Large intestine (tissue), 3 donors: ENCODE data around the gene SLC6A18. TPM values are rescaled to one million over a fixed set of nuclear protein-coding genes. Genes with fewer than 3 reads are reported as not detected.

Experiments used
- DNase-seq, 2 donors: peaks; one replicate each; pipeline versions ENCODE4 v3.0.0 to v3.0.0-alpha.2; 2013
- H3K27ac ChIP-seq: one replicate; pipeline ENCODE4 v1.5.1; 2013; ENCODE audit warnings: low read length
- H3K27me3 ChIP-seq: 2 replicates; pipeline ENCODE4 v1.6.1; 2013; ENCODE audit warnings: low read length; ENCODE audit not compliant: control insufficient read depth, insufficient read depth
- H3K36me3 ChIP-seq: 2 replicates; pipeline ENCODE4 v1.6.1; 2013; ENCODE audit warnings: low read length; ENCODE audit not compliant: control insufficient read depth, insufficient read depth
- H3K4me1 ChIP-seq: one replicate; pipeline ENCODE4 v1.6.1; 2013; ENCODE audit warnings: low read length; ENCODE audit not compliant: control insufficient read depth, insufficient read depth
- H3K4me3 ChIP-seq: one replicate; pipeline ENCODE4 v1.5.1; 2013; ENCODE audit warnings: low read length
- H3K9me3 ChIP-seq: one replicate; pipeline ENCODE4 v1.6.1; 2013; ENCODE audit warnings: mild to moderate bottlenecking, low read depth, low read length, moderate library complexity; ENCODE audit not compliant: control insufficient read depth
- WGBS: methylation state at CpG from one replicate; pipeline ENCODE4 v1.1.5; 2013; ENCODE audit warnings: low lambda C conversion rate; ENCODE audit not compliant: insufficient coverage; 5-methylcytosine and 5-hydroxymethylcytosine counted together
- polyA plus RNA-seq: library from polyadenylated mRNA; unstranded; fragments of 120-200 nt; gene quantifications from one replicate; pipeline ENCODE4 v1.2.1, GENCODE V29; 2013

The SLC6A18 gene
- polyA plus RNA-seq, 1 donor, result 0.03 TPM

DNA sequence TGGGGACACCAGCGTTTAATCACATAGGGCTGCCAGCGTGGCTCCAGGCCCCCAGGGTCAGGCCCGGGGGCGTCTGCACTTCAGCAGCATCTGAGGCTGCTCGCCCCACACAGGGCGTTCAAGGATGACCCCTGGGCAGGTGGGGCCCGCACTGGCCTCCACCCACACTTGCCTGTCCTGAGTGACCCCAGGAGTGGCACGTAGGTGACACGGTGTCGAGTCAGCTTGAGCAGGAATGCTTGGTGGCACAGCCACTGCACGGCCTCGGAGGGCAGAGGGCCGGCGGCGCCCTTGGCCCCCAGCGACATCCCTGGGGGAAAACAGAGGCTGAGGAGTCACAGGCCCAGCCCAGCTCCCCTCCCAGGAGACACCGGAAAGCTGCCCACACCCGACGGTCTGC lies 29.0 kb downstream of the SLC6A18 start:
- WGBS, result no CpG with 5 or more reads among the region's 19 CpGs
- Histone ChIP-seq H3K27me3 (no peaks in the 10 kb centered on the region), H3K9me3 (peaks cover 6% of the 10 kb centered on the region), H3K36me3 (no peaks in the 10 kb centered on the region), H3K27ac (no peak overlapping the region), H3K4me3 (no peak overlapping the region), H3K4me1 (peaks cover 25% of the 10 kb centered on the region)
- DNase-seq, result no peak

DNA sequence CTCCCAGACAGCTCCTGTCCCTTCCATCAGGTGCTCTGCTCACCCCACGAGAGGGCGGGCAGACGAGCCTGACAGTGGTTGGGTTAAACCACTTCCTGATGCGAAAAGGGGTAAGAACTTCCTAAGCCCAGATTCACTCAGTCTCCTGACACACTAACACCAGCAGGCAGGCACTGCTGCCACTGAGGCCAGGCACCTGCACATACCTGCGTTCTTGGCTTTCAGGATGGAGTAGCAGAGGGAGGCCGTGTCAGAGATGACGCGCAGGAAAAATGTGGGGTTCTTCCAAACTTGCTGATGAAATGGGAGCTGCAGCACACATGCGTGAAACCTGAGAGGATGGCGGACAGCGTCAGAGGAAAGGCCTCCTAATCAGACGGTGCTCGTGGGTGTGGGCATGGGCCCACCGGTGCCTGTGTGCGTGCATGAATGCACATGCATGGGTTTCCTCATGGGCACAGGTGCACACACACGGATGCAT lies 29.9 kb downstream of the SLC6A18 start:
- no peak for DNase-seq
- Histone ChIP-seq H3K27me3 (no peaks in the 10 kb centered on the region), H3K36me3 (no peaks in the 10 kb centered on the region), H3K27ac (no peak overlapping the region), H3K9me3 (peaks cover 6% of the 10 kb centered on the region), H3K4me3 (no peak overlapping the region), H3K4me1 (peaks cover 21% of the 10 kb centered on the region)
- WGBS, result no CpG with 5 or more reads among the region's 16 CpGs

DNA sequence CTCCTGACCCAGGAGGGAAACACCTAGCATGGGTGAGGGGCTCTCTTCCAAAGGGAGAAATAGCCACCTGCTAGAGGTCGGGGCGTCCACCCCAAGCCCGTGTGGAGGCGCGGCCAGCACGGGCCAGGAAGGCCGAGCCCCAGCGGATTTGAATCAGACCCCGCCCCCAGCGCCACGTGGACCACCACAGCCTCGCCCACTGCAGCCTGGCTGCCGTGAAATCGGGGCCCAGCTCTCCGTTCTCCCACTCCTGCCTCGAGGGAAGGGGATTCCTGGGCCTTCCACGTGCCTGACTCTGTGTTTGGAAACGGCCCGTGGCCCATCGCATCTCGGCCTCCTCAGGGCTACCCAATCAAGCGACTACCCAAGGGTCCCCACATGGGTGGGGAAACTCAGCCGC lies 31.6 kb downstream of the SLC6A18 start:
- DNase-seq, result no peak
- peaks cover 9% of the 10 kb centered on the region for H3K4me1 ChIP-seq
- no CpG with 5 or more reads among the region's 23 CpGs for WGBS
- no peak overlapping the region for H3K27ac ChIP-seq
- H3K27me3 ChIP-seq, result no peaks in the 10 kb centered on the region
- H3K36me3 ChIP-seq, result no peaks in the 10 kb centered on the region
- no peak overlapping the region for H3K4me3 ChIP-seq
- peaks cover 9% of the 10 kb centered on the region for H3K9me3 ChIP-seq

DNA sequence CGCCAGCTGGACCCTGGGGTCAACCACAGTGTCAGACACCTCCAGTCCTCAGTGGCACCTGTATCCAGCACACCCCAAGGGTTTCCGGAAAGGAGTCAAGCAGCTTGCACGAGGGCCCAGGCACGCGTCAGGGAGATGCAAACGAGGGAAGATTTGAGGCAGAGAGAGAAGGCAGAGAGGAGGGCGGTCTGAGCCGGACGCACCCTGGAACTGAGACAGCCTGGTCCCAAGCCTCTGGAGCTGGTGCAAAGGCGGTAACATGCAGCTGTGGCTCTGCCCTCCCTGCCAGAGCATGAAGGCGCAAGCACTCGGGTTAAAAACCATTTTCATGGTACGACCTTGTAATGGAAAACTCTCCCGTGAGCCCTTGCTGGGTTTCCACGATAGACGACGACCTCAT lies 32.2 kb downstream of the SLC6A18 start:
- Histone ChIP-seq H3K36me3 (no peaks in the 10 kb centered on the region), H3K4me3 (no peak overlapping the region), H3K4me1 (peaks cover 5% of the 10 kb centered on the region), H3K27me3 (no peaks in the 10 kb centered on the region), H3K27ac (no peak overlapping the region), H3K9me3 (peaks cover 11% of the 10 kb centered on the region)
- DNase-seq, result no peak
- WGBS, result no CpG with 5 or more reads among the region's 17 CpGs

DNA sequence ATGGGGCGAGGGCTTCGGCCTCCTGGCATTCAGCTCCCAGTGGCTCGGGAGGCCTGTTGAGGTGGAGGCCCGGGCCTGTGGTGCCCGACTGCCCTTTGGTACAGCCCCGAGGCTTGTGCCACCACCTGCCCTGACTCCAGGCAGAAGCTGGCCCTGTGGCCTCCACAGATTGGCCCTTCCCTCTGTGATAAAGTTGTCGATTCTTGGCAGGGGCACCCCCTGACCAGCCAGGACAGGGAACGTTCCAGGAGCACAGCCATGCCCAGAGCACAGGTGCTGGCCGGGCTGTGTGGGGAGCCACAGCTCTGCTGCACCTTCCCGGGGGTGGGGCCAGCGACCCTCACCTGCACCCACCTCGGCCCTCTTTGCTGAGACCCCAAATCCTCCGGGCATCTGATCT lies 32.7 kb downstream of the SLC6A18 start:
- Histone ChIP-seq H3K9me3 (peaks cover 16% of the 10 kb centered on the region), H3K27me3 (no peaks in the 10 kb centered on the region), H3K27ac (no peak overlapping the region), H3K36me3 (no peaks in the 10 kb centered on the region), H3K4me3 (no peak overlapping the region), H3K4me1 (peaks cover 4% of the 10 kb centered on the region)
- DNase-seq, result no peak
- WGBS, result no CpG with 5 or more reads among the region's 13 CpGs

DNA sequence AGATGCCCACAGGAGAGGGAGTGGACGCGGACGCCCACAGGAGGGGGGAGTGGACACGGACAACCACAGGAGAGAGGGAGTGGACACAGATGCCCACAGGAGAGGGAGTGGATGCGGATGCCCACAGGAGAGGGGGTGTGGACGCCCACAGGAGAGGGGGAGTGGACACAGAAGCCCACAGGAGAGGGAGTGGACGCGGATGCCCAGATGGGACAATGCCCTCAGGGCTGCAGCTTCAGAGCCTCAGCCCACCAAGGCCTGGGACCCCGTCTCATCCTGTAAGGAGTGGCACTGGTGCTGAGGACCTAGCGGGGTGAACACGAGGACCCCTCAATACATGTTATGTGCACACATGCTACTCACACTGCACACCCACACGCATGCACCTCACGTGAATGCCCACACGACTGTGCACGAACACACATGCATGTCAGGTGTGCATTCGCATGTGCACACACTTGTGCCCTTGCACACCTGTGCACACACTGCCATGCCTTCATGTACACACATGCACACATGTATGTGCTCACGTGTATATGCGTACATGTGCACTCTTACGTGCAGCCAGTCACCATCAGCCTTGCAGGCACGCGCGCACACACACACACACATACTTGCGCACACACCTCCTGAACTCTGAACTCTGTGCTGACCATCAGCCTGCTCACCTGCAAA lies 34.8 kb downstream of the SLC6A18 start:
- no CpG with 5 or more reads among the region's 23 CpGs for WGBS
- H3K4me1 ChIP-seq, result no peaks in the 10 kb centered on the region
- H3K27ac ChIP-seq, result no peak overlapping the region
- DNase-seq, result no peak
- H3K36me3 ChIP-seq, result no peaks in the 10 kb centered on the region
- H3K27me3 ChIP-seq, result no peaks in the 10 kb centered on the region
- no peak overlapping the region for H3K4me3 ChIP-seq
- peaks cover 19% of the 10 kb centered on the region for H3K9me3 ChIP-seq

DNA sequence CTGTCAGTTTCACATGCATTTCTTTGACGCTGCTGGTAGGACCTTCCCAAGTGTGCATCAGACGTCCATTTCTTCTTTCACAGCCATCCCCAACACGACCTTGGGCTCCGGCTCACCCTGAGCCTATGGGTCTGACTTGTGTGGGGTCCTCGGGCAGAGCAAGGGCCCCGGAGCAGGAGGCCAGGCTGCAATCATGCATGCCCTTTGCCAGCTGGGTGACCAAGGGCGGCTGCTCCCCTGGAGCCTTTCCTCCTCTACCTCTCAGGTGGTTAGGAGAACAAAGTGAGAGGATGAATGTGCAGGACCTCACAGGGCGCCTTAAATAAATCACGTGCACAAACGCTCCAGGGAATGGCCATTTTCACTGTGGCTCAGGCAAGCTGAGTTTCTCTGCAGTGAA lies 36.5 kb downstream of the SLC6A18 start:
- no peaks in the 10 kb centered on the region for H3K36me3 ChIP-seq
- no peak overlapping the region for H3K27ac ChIP-seq
- no peak for DNase-seq
- no peak overlapping the region for H3K4me3 ChIP-seq
- no CpG with 5 or more reads among the region's 10 CpGs for WGBS
- no peaks in the 10 kb centered on the region for H3K4me1 ChIP-seq
- peaks cover 19% of the 10 kb centered on the region for H3K9me3 ChIP-seq
- no peaks in the 10 kb centered on the region for H3K27me3 ChIP-seq

DNA sequence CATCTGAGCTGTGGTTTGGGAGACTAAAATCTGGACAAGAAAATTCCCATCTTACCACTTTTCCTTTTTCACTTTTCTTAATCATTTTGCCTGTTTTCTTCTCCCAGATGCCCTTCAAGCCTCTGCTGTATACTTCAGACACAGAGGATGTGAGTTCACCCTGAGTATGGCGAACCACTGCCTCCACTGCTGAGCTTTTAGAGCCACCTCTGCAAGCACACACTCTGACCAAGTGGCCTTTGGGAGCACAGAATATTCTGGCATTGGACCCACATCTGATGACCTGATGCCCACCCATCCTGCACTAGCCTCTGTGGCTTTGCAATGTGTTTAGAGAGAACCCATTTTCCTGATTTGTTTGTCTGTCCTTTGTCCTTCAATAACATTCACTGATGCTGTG lies 37.2 kb downstream of the SLC6A18 start:
- peak in 1 of 2 donors; percentile 15 for DNase-seq
- Histone ChIP-seq H3K27ac (no peak overlapping the region), H3K36me3 (no peaks in the 10 kb centered on the region), H3K27me3 (no peaks in the 10 kb centered on the region), H3K9me3 (peaks cover 19% of the 10 kb centered on the region), H3K4me1 (no peaks in the 10 kb centered on the region), H3K4me3 (no peak overlapping the region)
- WGBS, result no CpG with 5 or more reads among the region's 1 CpG

DNA sequence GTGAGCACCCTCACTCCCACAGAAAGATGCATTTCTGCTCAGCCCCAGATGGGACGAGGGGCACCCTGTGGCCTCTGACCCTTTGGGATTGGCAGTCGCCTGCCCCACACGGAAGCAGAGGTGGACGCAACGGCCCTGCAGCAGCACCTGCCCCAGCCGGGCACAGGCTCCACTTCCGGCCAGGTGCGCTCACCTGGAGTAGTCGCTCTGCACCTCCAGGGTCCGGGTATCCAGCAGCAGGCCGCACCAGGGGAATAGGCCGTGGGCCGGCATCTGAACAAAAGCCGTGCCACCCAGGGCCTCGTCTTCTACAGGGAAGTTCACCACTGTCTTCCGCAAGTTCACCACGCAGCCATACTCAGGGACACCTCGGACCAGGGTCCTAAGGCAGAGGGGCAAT lies 39.0 kb downstream of the SLC6A18 start:
- WGBS, result no CpG with 5 or more reads among the region's 18 CpGs
- Histone ChIP-seq H3K4me1 (no peaks in the 10 kb centered on the region), H3K36me3 (no peaks in the 10 kb centered on the region), H3K27me3 (no peaks in the 10 kb centered on the region), H3K9me3 (peaks cover 19% of the 10 kb centered on the region), H3K27ac (no peak overlapping the region), H3K4me3 (no peak overlapping the region)
- DNase-seq, result no peak

DNA sequence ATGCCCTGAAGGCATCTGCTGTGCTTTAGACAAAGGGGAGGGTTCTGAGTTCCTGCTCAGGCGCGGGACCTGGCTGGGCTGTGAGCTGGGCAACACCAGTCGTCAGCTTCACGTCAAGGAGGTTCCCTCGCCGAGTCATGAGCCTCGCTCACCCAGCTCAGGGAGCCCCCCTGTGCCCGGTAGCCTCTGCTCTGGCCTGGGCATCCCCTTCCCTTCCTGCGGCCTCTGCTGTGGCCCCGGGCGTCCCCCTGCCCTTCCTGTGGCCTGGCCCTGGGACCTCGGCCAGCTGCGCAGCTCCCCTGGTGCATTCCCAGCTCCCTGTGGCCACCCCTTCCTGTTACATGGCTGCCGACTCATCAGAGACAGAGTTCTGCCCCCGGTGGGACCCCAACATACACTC lies 39.8 kb downstream of the SLC6A18 start:
- H3K27ac ChIP-seq, result no peak overlapping the region
- no CpG with 5 or more reads among the region's 15 CpGs for WGBS
- no peak overlapping the region for H3K4me3 ChIP-seq
- DNase-seq, result no peak
- no peaks in the 10 kb centered on the region for H3K27me3 ChIP-seq
- peaks cover 19% of the 10 kb centered on the region for H3K9me3 ChIP-seq
- H3K36me3 ChIP-seq, result no peaks in the 10 kb centered on the region
- no peaks in the 10 kb centered on the region for H3K4me1 ChIP-seq
